ENCODE data around the gene CASK.
"Not testable (repeated sequence)": the region's sequence is repeated elsewhere in the genome, so short reads cannot be mapped to it uniquely, and the experiment has no call there.

The CASK gene

DNA sequence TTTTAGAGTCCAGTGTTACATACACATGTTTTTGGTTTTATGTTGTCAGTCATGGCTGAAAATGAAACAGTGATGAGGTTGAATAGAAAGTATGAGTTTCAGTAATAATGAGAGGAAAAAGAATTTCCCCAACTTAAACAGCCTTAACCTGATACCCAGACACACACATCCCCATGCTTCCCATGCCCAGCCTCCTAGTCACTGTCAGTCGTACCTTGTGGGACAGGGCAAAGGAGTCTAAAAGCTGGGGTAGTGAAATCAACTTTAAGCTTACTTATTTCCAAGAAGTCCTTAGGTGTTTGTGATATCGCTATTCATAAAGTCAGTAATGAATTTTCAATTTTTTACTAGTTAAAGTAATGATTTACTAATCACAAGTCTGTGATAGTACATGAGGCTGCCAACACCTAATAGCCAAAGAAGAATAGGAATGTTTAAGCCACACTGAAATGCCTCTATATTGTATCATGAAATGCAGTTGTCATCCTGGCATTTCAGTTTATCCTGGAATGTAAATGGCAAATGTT lies 258.9 kb downstream of the CASK start:
- TF ChIP-seq, protein P1, sequence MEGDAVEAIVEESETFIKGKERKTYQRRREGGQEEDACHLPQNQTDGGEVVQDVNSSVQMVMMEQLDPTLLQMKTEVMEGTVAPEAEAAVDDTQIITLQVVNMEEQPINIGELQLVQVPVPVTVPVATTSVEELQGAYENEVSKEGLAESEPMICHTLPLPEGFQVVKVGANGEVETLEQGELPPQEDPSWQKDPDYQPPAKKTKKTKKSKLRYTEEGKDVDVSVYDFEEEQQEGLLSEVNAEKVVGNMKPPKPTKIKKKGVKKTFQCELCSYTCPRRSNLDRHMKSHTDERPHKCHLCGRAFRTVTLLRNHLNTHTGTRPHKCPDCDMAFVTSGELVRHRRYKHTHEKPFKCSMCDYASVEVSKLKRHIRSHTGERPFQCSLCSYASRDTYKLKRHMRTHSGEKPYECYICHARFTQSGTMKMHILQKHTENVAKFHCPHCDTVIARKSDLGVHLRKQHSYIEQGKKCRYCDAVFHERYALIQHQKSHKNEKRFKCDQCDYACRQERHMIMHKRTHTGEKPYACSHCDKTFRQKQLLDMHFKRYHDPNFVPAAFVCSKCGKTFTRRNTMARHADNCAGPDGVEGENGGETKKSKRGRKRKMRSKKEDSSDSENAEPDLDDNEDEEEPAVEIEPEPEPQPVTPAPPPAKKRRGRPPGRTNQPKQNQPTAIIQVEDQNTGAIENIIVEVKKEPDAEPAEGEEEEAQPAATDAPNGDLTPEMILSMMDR (IDR thresholded peaks at IDR 0.05; ENCODE audit: insufficient read depth, low read depth, low read length, missing control alignments), result no peak
- H3K4me3 ChIP-seq (ENCODE audit: low read length), result no peak overlapping the region
- no peak for DNase-seq (ENCODE audit: low read depth)

DNA sequence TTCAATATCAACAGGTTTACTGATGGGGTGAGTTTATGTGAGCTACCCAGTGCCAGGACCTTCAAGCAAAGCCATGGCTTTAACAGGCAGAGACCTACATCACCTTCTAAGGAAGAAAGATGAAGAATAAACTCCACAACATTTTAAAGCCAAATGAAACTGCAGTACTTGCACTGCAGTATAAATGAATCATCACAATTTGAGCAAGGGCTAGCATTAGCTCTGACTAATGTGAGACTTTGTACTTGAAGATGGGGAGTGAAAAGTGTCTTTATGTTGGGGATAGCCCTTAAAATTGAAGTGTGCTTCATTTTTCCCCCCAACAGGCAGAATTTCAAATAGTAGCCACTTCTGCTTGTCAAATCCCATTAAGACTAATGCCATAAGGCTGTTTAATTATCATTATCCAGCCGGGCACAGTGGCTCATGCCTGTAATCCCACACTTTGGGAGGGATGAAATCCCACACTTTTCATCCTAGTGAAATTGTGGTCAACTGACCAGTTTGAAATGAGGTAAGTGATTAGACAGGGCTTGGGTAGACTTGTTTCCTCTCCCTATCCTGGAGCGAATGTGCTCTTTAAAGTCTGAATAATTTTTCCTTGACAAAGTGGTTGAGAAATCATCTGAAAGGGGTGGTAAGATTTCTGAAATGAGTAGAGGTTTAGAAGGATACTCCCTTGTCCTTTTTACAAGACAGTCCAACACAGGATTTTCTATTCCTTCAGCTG lies 261.8 kb downstream of the CASK start:
- DNase-seq (ENCODE audit: low read depth), result peak; percentile 18
- no peak overlapping the region for H3K4me3 ChIP-seq (ENCODE audit: low read length)
- TF ChIP-seq, protein P1 (IDR thresholded peaks at IDR 0.05; ENCODE audit: insufficient read depth, low read depth, low read length, missing control alignments), result no peak

DNA sequence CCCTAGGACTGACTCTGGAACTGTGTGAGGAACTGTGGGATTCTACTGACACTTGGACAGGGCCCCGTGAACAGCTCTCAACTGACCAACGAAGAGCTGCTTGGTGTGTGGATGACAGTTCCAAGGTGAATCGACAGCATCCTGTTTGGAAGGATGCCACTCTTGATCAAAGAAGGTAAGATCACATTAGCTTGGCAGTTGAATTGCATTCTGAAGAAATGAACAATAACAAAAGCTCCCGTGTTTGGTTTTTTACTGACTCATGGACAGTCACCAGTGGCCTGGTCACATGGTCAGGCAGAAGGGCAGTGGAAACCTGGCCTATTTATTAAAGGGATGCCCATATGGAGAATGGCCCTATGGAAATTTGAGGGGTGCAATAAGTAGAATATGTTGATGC lies 267.7 kb downstream of the CASK start:
- DNase-seq (ENCODE audit: low read depth), result peak; percentile 45
- H3K4me3 ChIP-seq (ENCODE audit: low read length), result no peak overlapping the region
- TF ChIP-seq, protein P1 (IDR thresholded peaks at IDR 0.05; ENCODE audit: insufficient read depth, low read depth, low read length, missing control alignments), result no peak

DNA sequence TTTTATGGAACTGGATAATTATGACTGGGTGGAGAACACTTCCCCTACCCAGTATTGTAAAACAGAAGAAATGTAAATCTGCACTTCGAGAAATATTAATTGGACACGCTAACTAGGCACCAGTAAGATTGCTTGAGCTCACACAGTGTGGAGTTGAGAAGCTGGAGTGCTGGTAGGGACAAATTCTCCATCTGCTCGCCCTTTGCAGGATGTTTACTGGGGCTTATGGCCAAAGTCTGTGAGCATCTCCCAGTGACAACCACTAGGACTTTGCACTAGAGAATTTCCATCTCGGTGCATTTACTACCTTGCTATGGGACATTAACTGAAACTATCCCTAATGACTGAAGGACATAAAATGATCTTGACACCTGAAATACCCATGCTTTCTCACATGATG lies 268.3 kb downstream of the CASK start:
- no peak overlapping the region for H3K4me3 ChIP-seq (ENCODE audit: low read length)
- DNase-seq (ENCODE audit: low read depth), result no peak
- TF ChIP-seq, protein P1 (IDR thresholded peaks at IDR 0.05; ENCODE audit: insufficient read depth, low read depth, low read length, missing control alignments), result no peak

DNA sequence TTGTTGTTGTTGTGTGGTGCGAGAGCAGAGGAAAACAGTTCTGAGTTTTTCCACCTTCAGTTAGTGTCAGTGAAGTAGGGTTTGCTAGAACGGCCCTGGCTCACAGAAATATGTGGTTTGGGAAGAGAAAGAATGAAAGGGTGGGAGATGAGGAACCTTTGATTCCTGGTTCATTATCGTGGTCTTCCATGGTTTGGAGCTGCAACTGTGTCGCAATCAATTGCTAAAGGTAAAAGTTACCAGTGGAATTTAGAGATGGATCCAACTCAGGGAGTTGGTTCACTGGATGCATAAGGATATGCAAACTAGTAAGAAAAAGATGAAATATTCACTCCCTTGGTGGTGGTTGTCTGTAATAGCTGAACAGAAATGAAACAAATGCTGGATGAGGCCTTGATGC lies 270.2 kb downstream of the CASK start:
- TF ChIP-seq, protein P1 (IDR thresholded peaks at IDR 0.05; ENCODE audit: insufficient read depth, low read depth, low read length, missing control alignments), result no peak
- no peak for DNase-seq (ENCODE audit: low read depth)
- no peak overlapping the region for H3K4me3 ChIP-seq (ENCODE audit: low read length)

DNA sequence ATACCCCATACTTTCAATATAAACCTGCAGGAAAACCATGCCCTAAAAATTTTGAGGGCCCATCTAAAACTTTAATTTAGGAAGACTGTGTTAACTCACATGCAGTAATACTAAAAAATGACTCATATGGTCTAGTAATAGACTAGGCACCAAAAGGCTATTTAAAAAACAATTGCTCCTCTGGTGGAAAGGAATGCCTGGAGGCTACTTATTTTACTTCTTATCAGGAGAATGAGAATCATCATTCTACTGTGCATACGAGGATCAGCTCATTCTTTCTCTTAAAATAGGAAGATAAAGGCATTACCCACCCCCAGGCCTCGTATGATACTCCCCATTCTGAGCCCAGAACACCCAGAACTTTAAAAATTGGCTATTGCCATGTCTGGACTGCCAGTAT lies 277.2 kb downstream of the CASK start:
- DNase-seq (ENCODE audit: low read depth); H3K4me3 ChIP-seq (ENCODE audit: low read length): not testable (repeated sequence)

DNA sequence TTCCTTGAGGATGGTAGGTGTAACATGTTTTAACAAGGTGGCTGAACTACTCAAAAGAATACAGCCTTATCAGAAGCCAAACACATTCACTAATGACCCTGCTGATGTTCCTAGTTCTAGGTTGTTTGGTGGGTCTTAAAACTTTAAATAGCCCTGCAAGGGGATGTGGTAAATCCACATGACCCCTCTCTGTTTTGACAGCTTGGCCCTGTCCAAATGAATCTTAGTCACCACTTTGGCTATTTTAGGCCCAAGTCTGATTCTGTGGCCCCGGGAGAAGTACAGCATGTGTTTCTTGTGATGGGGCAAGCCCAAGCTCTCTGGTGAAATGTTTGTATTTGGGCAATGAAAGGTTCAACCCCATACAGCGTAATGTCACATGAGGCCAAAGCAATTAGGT lies 289.1 kb downstream of the CASK start:
- TF ChIP-seq, protein P1 (IDR thresholded peaks at IDR 0.05; ENCODE audit: insufficient read depth, low read depth, low read length, missing control alignments), result no peak
- no peak for DNase-seq (ENCODE audit: low read depth)
- H3K4me3 ChIP-seq (ENCODE audit: low read length), result no peak overlapping the region
